ENCODE results near the gene TRIM62.
"Not testable (repeated sequence)": the region's sequence is repeated elsewhere in the genome, so short reads cannot be mapped to it uniquely, and the experiment has no call there.

The TRIM62 gene

GRCh38 chr1:33111965-33112364 is 69.9 kb downstream of the TRIM62 start:
- DNase-seq (ENCODE audit: low read depth in 1 of 2, low spot score in 1 of 2): no peak

GRCh38 chr1:33110477-33110876 is 71.4 kb downstream of the TRIM62 start:
- no peak for DNase-seq (ENCODE audit: low read depth in 1 of 2, low spot score in 1 of 2)

DNA sequence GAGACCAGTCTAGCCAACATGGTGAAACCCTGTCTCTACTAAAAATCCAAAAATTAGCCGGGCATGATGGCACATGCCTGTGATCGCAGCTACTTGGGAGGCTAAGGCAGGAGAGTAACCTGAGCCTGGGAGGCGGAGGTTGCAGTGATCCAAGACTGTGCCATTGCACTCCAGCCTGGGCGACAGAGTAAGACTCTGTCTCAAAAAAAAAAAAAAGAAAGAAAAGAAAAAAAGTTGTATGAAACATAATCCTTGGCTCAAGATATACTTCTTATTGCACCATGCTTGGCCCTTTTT is 81.8 kb downstream of the TRIM62 start:
- DNase-seq (ENCODE audit: low read depth in 1 of 2, low spot score in 1 of 2): not testable (repeated sequence)

GRCh38 chr1:33099290-33100118 is 82.3 kb downstream of the TRIM62 start:
- peak; percentile 35 to 38 for DNase-seq (ENCODE audit: low read depth in 1 of 2, low spot score in 1 of 2)

DNA sequence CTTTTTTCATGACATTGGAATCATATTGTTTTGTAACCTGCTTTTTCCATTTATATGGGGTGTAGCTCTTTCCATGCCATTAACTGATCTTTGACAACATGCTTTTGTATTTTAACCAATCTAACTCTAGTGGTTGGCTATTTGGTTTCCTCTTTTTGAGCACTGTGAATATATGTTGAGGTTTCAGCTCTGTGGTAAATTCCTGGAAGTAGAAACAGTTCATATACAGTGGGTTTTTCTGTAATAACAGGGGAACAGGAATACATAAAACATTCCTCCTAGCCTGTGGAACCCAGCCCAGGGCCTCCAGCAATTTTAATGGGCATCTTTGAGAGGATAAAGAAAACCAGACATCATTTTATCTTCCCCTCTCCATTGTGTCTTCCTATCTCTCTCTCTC is 83.5 kb downstream of the TRIM62 start:
- DNase-seq (ENCODE audit: low read depth in 1 of 2, low spot score in 1 of 2): no peak

GRCh38 chr1:33097762-33098161 is 84.1 kb downstream of the TRIM62 start:
- DNase-seq (ENCODE audit: low read depth in 1 of 2, low spot score in 1 of 2): no peak

DNA sequence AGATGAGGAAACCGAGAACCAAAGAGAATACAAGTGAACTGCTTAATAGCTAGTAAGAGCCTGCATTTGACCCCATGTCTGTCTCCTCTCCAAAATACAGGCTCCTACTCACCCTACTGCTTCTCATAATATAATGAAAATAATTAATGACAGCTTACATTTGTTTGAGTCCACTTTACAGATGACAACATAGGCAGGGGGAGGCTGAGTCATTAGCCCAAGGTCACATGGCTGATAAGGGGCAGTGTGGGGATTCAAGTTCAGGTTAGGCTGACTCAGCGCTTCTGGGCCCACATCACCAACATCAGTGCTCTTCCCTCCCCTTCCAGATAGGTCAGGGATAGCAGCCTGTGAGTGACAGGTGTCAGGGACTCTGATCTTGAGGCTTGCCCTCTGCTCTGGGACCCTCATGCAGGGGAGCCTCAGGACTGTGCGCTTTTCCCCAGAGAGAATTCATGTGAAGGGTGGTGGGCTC is 84.7 kb downstream of the TRIM62 start:
- no peak for DNase-seq (ENCODE audit: low read depth in 1 of 2, low spot score in 1 of 2)

DNA sequence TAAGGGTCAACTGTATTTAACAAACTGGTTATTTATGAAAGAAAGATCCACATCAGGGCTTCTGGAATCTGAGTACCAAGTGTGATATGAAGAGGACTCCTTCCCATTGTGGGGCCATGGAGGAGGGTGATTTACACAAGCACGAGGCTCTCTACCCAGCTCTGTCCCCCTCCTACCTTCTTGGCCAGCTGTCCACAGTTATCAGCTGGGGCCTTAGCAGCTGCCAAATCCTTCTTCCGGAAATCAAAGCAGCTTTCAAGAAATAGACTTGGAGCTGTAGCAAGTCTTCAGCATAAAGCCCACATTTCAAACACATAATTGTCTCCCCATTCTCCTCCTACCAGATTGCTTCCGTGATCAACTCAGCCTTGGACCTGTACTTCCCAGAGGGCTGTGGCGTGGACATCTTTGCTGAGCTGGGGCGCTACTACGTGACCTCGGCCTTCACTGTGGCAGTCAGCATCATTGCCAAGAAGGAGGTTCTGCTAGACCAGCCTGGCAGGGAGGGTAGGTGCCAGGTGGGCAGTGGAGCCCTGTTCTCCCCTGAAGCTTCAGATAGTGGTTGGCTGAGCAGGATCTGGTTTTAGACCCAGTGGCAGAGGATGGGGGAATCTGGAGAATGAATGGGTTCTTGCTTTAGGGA is 85.4 kb downstream of the TRIM62 start:
- no peak for DNase-seq (ENCODE audit: low read depth in 1 of 2, low spot score in 1 of 2)
